ENCODE data around the gene PLCXD3. TPM values are rescaled to one million over a fixed set of nuclear protein-coding genes. Genes with fewer than 3 reads are reported as not detected.

PLCXD3 gene
- total RNA-seq, 1 donor from 2014 or later: not detected

GRCh38 chr5:41305056-41305455, 205.3 kb downstream of the PLCXD3 start:
- DNase-seq (ENCODE audit: low spot score): no peak
- Mint-ChIP-seq H3K9me3 (ENCODE audit: low read depth) (no peaks in the 10 kb centered on the region), H3K27me3 (ENCODE audit: low read depth) (peaks cover 7% of the 10 kb centered on the region), H3K36me3 (ENCODE audit: low read depth) (no peaks in the 10 kb centered on the region), H3K27ac (ENCODE audit: unreplicated experiment) (no peak overlapping the region), H3K4me3 (ENCODE audit: unreplicated experiment) (no peak overlapping the region), H3K4me1 (ENCODE audit: low read depth) (no peaks in the 10 kb centered on the region)
- TF ChIP-seq CTCF (IDR thresholded peaks at IDR 0.05): no peak

GRCh38 chr5:41296066-41296465, 214.3 kb downstream of the PLCXD3 start:
- Mint-ChIP-seq H3K4me1 (ENCODE audit: low read depth) (no peaks in the 10 kb centered on the region), H3K4me3 (ENCODE audit: unreplicated experiment) (no peak overlapping the region), H3K9me3 (ENCODE audit: low read depth) (no peaks in the 10 kb centered on the region), H3K27ac (ENCODE audit: unreplicated experiment) (no peak overlapping the region), H3K27me3 (ENCODE audit: low read depth) (no peaks in the 10 kb centered on the region), H3K36me3 (ENCODE audit: low read depth) (no peaks in the 10 kb centered on the region)
- TF ChIP-seq CTCF (IDR thresholded peaks at IDR 0.05): no peak
- DNase-seq (ENCODE audit: low spot score): no peak

- H3K9me3 Mint-ChIP-seq (ENCODE audit: low read depth): no peaks in the 10 kb centered on the region
- DNase-seq (ENCODE audit: low spot score): no peak
- H3K4me1 Mint-ChIP-seq (ENCODE audit: low read depth): no peaks in the 10 kb centered on the region
- H3K4me3 Mint-ChIP-seq (ENCODE audit: unreplicated experiment): no peak overlapping the region
- no peak overlapping the region for H3K27ac Mint-ChIP-seq (ENCODE audit: unreplicated experiment)
- H3K27me3 Mint-ChIP-seq (ENCODE audit: low read depth): peaks cover 5% of the 10 kb centered on the region
- H3K36me3 Mint-ChIP-seq (ENCODE audit: low read depth): no peaks in the 10 kb centered on the region
- TF ChIP-seq CTCF (IDR thresholded peaks at IDR 0.05): no peak
Observed at GRCh38 chr5:41291323-41291722, 219.1 kb downstream of the PLCXD3 start.

GRCh38 chr5:41290810-41291209, 219.6 kb downstream of the PLCXD3 start:
- Mint-ChIP-seq H3K36me3 (ENCODE audit: low read depth) (no peaks in the 10 kb centered on the region), H3K4me3 (ENCODE audit: unreplicated experiment) (no peak overlapping the region), H3K27ac (ENCODE audit: unreplicated experiment) (no peak overlapping the region), H3K27me3 (ENCODE audit: low read depth) (peaks cover 5% of the 10 kb centered on the region), H3K4me1 (ENCODE audit: low read depth) (no peaks in the 10 kb centered on the region), H3K9me3 (ENCODE audit: low read depth) (no peaks in the 10 kb centered on the region)
- DNase-seq (ENCODE audit: low spot score): no peak
- no peak for TF ChIP-seq CTCF (IDR thresholded peaks at IDR 0.05)

- Mint-ChIP-seq H3K36me3 (ENCODE audit: low read depth) (no peaks in the 10 kb centered on the region), H3K27ac (ENCODE audit: unreplicated experiment) (no peak overlapping the region), H3K9me3 (ENCODE audit: low read depth) (no peaks in the 10 kb centered on the region), H3K4me1 (ENCODE audit: low read depth) (no peaks in the 10 kb centered on the region), H3K27me3 (ENCODE audit: low read depth) (peaks cover 5% of the 10 kb centered on the region), H3K4me3 (ENCODE audit: unreplicated experiment) (no peak overlapping the region)
- no peak for DNase-seq (ENCODE audit: low spot score)
- TF ChIP-seq CTCF (IDR thresholded peaks at IDR 0.05): no peak
Observed at GRCh38 chr5:41289970-41290464, 220.4 kb downstream of the PLCXD3 start.
